HG02571 (cell line): ENCODE measurements around the gene SLC4A3.
"Not testable (repeated sequence)": the region's sequence is repeated elsewhere in the genome, so short reads cannot be mapped to it uniquely, and the experiment has no call there.

Experiments used
- ATAC-seq: cut with Tn5 transposase; IDR thresholded peaks from one replicate; pipeline ENCODE4 v1.9.1; 2021; ENCODE audit warnings: mild to moderate bottlenecking, moderate library complexity; ENCODE audit not compliant: unreplicated experiment

Gene SLC4A3

DNA sequence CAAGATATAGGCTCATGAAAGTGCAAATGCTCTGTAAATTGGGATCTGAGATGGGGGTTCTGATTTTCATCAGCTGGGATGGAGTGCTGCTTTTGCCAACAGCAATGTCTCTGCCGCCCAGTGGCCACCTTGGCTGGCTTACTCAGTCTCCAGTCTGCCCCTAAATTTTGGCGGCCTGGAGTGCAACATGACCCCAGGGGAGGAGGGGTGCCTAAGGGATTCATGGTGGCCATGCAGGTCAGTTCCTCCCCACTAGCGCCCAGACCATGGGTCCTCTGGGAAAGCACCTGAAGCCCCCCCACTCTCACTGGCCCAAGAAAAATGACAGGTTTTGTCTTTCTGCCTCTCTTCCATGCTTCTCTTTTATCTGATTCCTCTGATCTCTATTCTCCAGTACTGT lies 45.0 kb downstream of the SLC4A3 start:
- no peak for ATAC-seq

DNA sequence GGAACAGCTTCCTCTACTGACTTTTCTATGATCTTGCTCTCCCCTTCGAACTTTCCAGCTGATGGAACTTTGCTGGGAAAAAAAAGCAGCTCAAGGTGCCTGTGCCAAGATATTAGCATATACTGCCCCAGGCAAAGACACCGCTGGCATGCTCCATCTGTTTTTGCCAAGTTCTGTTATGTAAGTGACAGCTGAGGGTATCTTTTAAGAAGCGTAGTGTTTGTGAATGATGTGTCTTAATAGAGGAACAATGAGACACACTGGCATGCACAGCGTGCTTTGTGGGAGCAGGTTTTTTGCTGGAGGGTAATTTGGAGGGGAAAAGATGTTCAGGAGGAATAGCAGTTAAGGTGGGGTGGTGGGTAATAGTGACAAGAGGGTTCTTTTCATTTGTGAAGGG lies 47.8 kb downstream of the SLC4A3 start:
- no peak for ATAC-seq

DNA sequence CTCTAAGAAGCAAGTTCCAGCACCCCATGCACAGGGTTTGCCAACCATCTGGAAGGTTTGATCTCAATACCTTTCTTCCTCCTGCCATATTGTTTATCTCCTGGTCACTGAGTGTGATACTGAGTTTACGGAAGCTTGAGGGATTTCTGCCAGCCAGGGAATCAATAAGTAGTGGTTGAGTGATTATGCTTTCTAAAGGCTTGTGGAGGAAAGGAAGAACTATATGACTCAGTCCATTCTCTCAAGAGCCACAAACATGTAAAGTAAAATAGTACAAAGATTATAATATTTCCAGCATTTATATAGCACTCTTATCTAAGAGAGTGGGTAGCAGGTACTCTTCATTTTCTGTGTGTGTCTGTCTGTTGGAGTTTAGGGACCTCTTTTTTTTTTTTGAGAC lies 49.2 kb downstream of the SLC4A3 start:
- ATAC-seq: no peak

DNA sequence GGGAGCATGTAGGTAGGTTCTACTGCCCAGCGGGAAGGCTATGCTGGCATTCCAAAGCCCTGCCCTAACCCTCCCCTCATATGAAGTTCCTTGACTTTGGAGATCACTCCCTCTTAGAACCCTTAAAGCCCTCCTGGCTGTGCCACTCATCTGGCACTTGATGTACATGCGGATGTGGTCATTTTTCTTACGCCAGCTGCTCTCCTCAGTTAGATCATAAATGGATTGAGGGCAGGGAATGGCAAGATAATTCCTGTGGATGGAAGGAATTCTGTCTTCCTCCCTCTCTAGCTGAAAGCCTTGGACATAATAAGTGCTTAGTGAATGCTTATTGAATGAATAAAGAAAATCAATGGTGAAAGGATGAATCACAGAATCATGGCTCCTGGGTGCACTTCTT lies 51.6 kb downstream of the SLC4A3 start:
- ATAC-seq: no peak

DNA sequence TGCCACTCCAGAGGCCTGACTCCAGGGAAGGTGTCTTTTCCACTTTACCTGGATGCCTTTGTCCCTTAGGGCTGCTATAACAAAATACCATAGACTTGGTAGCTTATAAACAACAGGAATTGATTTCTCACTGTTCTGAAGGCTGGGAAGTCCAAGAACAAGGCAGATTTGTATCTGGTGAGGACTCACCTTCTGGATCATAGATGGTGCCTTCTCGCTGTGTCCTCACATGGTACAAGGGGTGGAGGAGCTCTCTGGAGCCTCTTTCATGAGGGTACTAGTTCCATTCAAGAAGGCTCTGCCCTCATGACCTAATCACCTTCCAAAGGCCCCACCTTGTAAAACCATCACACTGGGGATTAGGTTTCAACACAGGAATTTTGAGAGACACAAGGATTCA lies 52.1 kb downstream of the SLC4A3 start:
- ATAC-seq: no peak

DNA sequence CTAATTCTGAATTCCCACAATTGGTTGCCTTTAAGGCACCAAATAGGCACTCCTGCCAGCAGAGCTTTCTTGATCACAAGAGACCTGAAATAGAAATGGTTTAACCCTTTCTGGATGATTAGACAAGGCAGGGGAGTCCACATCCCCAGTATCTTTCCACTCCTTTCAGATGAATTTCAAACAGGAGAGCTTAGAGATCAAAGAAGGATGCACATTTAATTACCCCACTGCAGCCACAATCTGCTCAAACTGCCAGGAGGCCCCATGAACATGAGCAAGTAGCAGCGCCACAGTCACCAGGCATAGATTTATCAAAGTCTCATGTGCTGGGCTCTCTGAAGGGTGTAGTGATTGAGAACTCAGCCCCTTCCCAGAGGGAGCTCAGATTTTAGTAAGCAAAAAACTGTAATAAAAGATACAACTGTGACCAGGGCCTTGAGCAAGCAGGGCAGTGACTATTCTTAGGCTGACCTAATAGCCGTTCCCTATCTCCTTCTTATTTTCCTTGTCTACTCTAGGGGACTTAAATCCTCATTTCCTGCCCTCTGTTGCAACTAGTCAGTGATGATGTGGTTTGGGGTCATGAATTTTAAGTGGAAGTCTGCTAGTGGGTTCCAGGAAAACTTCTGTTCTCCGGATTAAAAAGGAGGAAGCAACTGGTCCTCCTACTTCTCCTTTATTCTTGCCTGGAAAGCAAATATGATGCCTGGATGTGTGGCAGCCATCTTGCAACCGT lies 53.7 kb downstream of the SLC4A3 start:
- ATAC-seq: no peak

DNA sequence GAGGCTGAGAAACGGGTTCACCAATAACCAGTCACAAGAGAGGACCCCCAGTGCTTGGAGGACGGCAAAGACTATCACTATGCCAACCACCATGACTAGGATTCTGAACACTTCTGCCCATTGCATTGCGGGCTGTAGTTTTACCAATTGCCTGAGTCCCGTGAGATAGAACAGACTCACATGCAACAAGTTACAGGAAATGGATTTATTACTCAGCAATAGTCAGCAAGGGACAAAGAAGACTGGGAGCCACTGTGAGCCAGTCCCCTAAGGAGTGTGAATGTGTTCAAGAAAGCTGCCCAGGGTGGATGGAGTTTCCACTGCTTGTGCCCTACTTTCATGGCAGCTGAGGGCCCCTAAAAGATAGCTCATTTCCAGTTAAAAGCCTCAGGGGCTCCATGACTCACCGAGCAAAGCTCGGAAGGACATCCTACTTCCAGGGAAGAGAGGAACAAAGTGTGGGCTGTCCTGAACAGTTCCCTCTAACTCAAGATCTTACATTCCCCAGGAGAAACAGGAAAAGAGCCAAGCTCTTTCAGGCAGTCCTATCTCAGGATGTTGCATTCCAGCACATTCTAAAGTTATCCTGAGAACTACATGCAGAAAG lies 54.4 kb downstream of the SLC4A3 start:
- ATAC-seq: no peak

DNA sequence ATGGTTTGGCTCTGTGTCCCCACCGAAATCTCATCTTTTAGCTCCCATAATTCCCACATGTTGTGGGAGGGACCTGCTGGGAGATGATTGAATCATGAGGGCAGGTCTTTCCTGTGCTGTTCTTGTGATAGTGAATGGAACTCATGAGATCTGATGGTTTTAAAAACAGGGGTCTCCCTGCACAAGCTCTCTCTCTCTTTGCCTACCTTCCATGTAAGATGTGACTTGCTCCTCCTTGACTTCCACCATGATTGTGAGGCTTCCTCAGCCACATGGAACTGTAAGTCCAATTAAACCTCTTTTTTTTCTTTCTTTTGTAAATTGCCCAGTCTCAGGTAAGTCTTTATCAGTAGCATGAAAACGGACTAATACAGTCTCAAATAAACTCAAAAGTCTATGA lies 56.0 kb downstream of the SLC4A3 start:
- not testable (repeated sequence) for ATAC-seq

DNA sequence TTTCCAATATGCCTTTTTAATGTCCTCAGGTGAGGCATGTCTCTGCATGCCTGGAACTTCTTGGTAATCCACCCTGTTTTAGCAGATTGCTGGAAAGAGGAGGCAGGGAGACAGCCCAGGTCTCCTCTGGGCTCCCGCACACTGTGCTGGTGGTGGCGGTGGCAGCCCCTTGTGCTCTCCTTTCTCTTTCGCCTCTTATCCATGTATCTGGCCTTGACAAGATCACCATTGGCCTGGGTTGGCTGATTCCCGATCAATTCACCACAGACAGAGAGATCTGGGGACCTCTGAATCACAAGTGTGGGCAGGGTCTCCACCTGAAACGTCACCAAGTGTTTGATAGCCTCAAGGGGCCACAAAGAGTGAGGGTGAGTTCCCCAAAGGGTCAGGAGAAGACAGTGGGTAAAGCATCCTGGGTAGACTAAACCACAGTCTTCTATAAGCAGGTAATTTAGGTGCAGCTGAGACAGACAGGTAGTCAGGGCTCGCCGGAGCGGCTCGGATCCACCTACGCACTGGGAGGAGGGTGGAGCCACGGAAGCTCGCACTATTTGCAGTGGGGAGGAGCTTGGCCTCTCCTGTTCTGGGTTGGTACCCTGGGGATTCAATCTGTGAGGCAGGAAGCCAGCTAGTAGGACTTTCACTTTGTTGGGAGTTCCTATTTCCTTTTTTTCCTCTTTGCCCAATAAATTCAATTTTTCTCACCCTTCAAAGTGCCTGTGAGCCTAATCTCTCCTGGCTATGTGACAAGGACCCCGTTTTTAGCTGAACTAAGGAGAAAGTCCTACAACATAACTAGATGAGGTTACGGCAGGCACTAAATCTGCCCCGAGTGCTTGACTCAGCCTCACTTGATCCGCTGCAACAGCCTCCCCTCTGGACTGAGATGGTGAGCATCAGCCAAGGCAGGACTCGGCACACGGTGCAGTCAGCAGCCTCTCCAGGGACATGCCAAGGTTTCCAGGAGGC lies 57.6 kb downstream of the SLC4A3 start:
- peak; percentile 94 for ATAC-seq

DNA sequence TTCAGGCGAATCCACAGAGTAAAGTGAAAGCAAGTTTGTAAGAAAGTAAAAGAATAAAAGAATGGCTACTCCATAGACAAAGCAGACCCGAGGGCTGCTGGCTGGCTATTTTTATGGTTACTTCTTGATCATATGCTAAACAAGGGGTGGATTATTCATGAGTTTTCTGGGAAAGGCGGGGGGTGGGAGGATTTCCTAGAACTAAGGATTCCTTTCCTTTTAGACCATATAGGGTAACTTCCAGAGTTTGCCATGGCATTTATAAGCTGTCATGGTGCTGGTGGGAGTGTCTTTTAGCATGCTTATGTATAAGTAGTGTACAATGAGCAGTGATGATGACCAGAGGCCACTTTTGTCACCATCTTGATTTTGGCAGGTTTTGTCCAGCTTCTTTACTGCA lies 59.8 kb downstream of the SLC4A3 start:
- ATAC-seq: no peak

DNA sequence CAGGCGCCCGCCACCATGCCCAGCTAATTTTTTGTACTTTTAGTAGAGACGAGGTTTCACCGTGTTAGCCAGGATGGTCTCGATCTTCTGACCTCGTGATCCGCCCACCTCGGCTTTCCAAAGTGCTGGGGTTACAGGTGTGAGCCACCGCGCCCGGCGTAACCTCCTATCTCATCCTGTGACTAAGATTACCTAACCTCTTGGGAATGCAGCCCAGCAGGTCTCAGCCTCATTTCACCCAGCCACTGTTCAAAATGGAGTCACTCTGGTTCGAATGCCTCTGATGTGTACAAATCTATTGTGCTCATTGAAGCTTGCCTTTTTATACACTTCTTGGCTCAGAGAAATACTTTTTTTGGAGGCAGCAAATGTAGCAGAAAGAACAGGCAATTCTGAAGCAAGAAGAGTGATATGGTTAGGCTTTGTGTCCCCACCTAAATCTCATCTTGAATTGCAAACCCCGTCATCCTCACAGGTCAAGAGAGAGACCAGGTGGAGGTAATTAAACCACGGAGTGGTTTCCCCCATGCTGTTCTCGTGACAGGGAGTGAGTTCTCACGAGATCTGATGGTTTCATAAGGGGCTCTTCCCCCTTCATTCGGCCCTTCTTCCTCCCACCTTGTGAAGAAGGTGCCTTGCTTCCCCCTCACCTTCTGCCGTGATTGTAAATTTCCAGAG lies 60.6 kb downstream of the SLC4A3 start:
- ATAC-seq: no peak

DNA sequence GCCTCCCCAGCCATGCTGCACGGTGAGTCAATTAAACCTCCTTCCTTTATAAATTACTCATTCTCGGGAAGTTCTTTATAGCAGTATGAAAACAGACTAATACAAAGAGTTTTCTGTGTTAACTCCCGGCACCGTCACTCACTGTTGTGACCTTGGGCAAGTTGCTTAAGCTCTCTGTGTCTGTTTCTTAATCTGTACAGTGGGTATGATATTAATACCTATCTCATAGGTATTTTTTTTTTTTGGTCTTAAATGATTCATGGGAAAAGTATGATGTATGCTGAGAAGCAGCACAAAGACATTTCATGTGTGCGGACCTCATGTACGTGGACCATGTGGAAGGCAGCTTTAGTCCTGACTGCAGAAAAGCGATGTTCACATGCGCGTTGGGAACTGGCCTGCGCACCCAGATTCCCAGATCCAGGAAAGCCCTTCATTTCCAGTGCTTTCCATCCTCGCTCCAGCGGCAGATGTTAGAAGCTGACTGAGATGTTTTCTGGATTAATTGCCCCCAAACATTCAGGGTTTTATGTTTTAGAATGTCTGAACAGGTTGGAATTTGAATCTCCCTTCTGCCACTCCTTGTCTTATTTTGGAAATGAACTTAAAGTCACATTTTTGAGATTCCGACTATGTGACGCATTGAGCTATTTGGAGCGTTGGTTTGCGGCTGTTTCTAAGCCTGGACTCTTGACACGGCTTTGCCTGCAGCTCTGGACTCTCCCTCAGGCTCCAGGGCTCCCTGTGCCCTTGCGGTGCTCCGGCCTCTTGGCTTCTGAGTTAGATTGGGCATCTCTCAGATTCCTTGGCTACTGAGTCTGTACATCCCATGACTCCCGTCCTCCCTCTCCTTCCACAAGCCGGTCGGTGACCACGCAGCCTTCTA lies 61.4 kb downstream of the SLC4A3 start:
- ATAC-seq: no peak

DNA sequence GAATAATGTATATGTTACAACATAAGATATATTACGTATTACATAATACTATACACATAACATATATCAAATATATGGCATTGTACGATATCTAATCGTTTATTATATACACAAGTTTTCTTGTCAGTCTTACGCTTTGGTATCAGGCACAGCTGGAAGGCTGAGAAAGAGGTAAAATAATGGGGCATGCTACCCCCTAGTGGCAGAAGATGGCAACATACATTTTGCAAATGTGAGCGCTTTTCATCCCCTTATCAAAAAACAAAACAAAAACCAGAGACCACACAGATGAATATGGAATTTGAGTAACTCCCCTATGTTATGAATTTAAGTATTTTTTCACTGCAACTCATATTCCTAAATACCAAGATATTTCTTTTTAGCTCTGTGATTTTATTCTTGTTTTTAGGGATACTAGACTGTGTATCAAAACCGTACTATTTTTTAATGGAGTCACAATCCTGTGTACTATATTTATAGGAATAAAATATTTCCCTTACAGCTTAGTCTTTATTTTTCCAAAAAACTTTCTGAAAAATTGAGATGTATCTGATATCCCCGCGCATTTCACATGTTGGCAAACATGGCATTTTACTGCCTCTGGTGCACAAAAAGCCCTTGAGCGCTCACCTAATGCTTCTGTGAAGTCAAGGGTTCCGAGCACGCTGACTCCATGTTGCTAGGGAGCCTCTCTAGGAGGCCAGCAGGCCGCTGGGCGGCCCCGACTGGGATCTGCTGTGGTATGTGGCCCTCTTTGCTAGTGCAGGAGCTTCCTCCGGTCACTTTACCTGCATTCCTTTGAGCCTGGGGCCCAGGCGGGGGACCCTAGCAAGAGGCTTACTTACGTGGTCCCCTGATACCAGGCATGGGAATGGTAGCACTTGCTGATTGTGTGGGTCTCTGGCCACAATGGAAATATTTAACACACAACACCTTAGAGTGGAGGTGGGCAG lies 62.5 kb downstream of the SLC4A3 start:
- ATAC-seq: no peak

DNA sequence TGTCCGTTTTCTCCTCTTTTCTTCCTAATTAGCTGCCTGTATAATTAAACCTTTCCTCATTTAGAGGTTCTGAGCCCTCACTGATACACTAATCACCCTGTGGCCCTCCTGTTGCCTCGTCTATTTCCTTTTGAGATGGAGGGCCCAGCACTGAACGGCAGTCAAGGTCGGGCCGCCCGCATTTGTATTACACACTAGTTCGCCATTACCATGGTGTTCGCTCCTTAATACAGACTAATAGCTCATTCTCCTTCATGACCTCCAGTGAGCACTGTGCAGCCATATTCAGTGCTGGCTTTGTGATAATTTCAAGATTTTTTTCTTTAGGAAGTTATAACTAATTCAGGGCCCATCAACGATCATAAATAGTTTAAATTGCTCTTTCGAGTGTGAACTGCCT lies 64.1 kb downstream of the SLC4A3 start:
- ATAC-seq: no peak
